Loucy (cell line): Measurements from ENCODE around the gene CTSL.

Experiments
- EZH2phosphoT487 ChIP-seq: fragments of 200-600 bp; IDR thresholded peaks from 2 replicates; pipeline ENCODE4 v1.6.1; 2018; ENCODE audit warnings: antibody characterized with exemption, mild to moderate bottlenecking, moderate library complexity, borderline replicate concordance
- TF ChIP-seq, protein P1 (sequence below): fragments of 200-600 bp; sonication (generic); conservative IDR thresholded peaks from 2 replicates; pipeline ENCODE4 v1.5.1; 2014; ENCODE audit warnings: mild to moderate bottlenecking, antibody characterized with exemption, low read length

DNA sequence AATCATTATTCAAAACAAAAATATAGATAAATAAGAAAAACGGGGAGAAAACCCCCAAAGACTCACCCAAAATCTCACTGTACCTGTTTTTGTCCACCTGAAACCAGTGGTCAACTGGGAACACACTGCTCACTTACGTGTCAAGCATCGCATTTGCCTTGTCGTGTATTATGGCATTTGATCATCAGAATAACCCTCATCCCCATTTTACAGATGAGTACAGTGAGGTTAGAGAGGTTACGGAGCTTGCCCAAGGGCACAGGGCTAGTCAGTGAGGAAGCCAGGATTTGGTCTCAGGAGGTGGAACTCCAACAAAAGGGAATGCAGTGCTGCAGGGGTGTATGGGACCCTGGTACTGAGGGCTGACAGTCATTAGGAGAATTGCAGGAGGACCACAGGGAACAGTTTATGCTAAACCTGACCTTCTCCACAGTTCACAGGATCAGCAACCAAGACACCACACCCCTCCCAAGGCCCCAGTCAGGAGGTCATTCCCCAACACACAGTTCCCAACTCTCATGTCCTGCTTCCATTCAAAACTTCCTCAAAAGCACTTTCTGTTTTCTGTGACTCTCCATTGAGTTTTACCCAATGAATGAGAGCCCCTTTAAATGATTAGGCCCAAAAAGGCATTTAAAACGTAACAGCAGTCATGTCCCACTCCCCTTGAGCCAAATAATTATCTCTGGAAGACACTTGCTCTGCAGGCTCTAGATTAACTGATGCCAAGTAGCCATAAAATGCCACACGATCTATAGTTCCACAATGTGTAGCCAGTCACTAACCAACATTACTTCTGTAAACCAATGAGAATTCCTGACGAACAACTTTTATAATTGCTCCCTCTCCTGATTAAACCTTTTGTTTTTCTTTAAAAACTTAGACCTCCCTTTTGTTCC is 50.8 kb downstream of the CTSL start:
- TF ChIP-seq, protein P1, sequence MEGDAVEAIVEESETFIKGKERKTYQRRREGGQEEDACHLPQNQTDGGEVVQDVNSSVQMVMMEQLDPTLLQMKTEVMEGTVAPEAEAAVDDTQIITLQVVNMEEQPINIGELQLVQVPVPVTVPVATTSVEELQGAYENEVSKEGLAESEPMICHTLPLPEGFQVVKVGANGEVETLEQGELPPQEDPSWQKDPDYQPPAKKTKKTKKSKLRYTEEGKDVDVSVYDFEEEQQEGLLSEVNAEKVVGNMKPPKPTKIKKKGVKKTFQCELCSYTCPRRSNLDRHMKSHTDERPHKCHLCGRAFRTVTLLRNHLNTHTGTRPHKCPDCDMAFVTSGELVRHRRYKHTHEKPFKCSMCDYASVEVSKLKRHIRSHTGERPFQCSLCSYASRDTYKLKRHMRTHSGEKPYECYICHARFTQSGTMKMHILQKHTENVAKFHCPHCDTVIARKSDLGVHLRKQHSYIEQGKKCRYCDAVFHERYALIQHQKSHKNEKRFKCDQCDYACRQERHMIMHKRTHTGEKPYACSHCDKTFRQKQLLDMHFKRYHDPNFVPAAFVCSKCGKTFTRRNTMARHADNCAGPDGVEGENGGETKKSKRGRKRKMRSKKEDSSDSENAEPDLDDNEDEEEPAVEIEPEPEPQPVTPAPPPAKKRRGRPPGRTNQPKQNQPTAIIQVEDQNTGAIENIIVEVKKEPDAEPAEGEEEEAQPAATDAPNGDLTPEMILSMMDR: no peak
- TF ChIP-seq EZH2phosphoT487: no peak
